Ovary (tissue), 9 donors: ENCODE results near the gene SP3. TPM values are rescaled to one million over a fixed set of nuclear protein-coding genes. Genes with fewer than 3 reads are reported as not detected.

Experiments
- DNase-seq, 5 donors: peaks; one replicate each; pipeline ENCODE4 v3.0.0-alpha.2; 2019 to 2020
- H3K27ac ChIP-seq, 2 donors: fragments of 200-600 bp; one replicate each; pipeline versions ENCODE4 v1.5.1 to v1.8.0; 2019 to 2022
- H3K27me3 ChIP-seq: fragments of 200-600 bp; one replicate; pipeline ENCODE4 v1.8.0; 2022
- H3K36me3 ChIP-seq: fragments of 200-600 bp; sonication (generic); one replicate; pipeline ENCODE4 v1.5.1; 2019
- H3K4me1 ChIP-seq: one replicate; pipeline ENCODE4 v1.8.1; 2013; ENCODE audit warnings: mild to moderate bottlenecking, moderate library complexity; ENCODE audit not compliant: insufficient read depth
- H3K4me3 ChIP-seq: fragments of 200-600 bp; sonication (generic); one replicate; pipeline ENCODE4 v1.5.1; 2017
- H3K9me3 ChIP-seq, 2 donors: fragments of 200-600 bp in 1 of 2; sonication (generic) in 1 of 2; one replicate each; pipeline versions ENCODE4 v1.5.1 to v1.8.1; 2013 to 2019; ENCODE audit warnings: mild to moderate bottlenecking in 1 of 2, moderate library complexity in 1 of 2
- CTCF ChIP-seq, 3 donors: fragments of 450-650 bp in 2 of 3; fragments of 200-600 bp in 1 of 3; IDR thresholded peaks; one replicate each; pipeline versions ENCODE4 v1.5.1 to v1.8.0; 2016 to 2022; ENCODE audit warnings: antibody characterized with exemption in 3 of 3, mild to moderate bottlenecking in 1 of 3
- EP300 ChIP-seq: sonication (generic); formaldehyde crosslinking; IDR thresholded peaks from one replicate; pipeline ENCODE4 v1.6.1; 2017; ENCODE audit warnings: antibody characterized with exemption
- POLR2A ChIP-seq: fragments of 450-650 bp; IDR thresholded peaks from one replicate; pipeline ENCODE4 v1.6.1; 2017; ENCODE audit warnings: antibody characterized with exemption, mild to moderate bottlenecking, moderate library complexity
- WGBS, 3 donors: extraction: QIAGEN DNeasy Blood & Tissue Kit in 1 of 3; methylation state at CpG; one replicate each; pipeline versions ENCODE4 v1.1.5 to v1.1.7; 2013 to 2017; 5-methylcytosine and 5-hydroxymethylcytosine counted together
- intact Hi-C, 4 donors: fragments of 100-400 bp; cut with DNase I; formaldehyde crosslinking; loops; one replicate each; pipeline versions ENCODE4 v1.11.0 to v1.15.1; 2022 to 2023
- polyA plus RNA-seq, 2 donors: library from polyadenylated mRNA; stranded (reverse); fragments of 200-250 nt in 1 of 2; fragments of 350-450 nt in 1 of 2; fragmentation: Illumina TruSeq in 1 of 2; extraction: RNeasy Lipid Tissue Mini Kit (QIAGEN cat#74804) in 1 of 2; gene quantifications; one replicate each; pipeline ENCODE4 v1.2.3, GENCODE V29; 2013 to 2014
- total RNA-seq, 7 donors: library from RNA; depleted of rRNA in 2 of 7; stranded (reverse); fragments of >200 nt in 2 of 7; fragmentation: NEBNext Ultra II Directional in 3 of 7; extraction: Animal tissue kit (Norgen Biotek cat#: 25700) in 3 of 7; gene quantifications; one replicate each; pipeline versions ENCODE4 v1.1.0 to v1.2.4, GENCODE V29; 2016 to 2023
- donor health status: DM: no; HTN: no; CAD: no; lungs with moderate emphysema.
- donor health status: DM: no; HTN: no; CAD: no.
- donor health status: Bipolar disorder and iron deficiency.
- donor health status: DM: yes; HTN: yes; CAD: no.
- donor health status: DM: no; HTN: no; CAD: no.
- donor health status: DM: yes; HTN: yes; CAD: no.

Gene SP3
- total and polyA plus RNA-seq, 9 donors, result 35.4 to 131 (median 88.3) TPM

- no peak overlapping the region for H3K4me3 ChIP-seq
- H3K9me3 ChIP-seq, result no peaks in the 10 kb centered on the region
- no peak for TF ChIP-seq EP300
- no peak for TF ChIP-seq POLR2A
- no peak for TF ChIP-seq CTCF (IDR thresholded peaks at IDR 0.05)
- intact Hi-C loops, result no loop called here
- no peaks in the 10 kb centered on the region for H3K36me3 ChIP-seq
- peaks cover 1% of the 10 kb centered on the region for H3K4me1 ChIP-seq
- H3K27me3 ChIP-seq, result no peaks in the 10 kb centered on the region
- no peak for DNase-seq
- no peak overlapping the region for H3K27ac ChIP-seq
- 30 to 44% (median 39%) methylated on average over 2 of the region's 2 CpGs for WGBS, 3 donors
Observed at GRCh38 chr2:173972165-173972564, 7.0 kb upstream of the SP3 start.

GRCh38 chr2:173970516-173970924 is 5.3 kb upstream of the SP3 start:
- no peaks in the 10 kb centered on the region for H3K27me3 ChIP-seq
- H3K27ac ChIP-seq, result no peak overlapping the region
- peaks cover 5% of the 10 kb centered on the region for H3K4me1 ChIP-seq
- intact Hi-C loops, result no loop called here
- H3K9me3 ChIP-seq, result no peaks in the 10 kb centered on the region
- TF ChIP-seq POLR2A (no peak), EP300 (no peak), CTCF (IDR thresholded peaks at IDR 0.05) (no peak)
- H3K4me3 ChIP-seq, result no peak overlapping the region
- H3K36me3 ChIP-seq, result no peaks in the 10 kb centered on the region
- DNase-seq, result no peak

GRCh38 chr2:173969886-173970285 is 4.7 kb upstream of the SP3 start:
- Histone ChIP-seq H3K4me1 (peaks cover 5% of the 10 kb centered on the region), H3K27ac (no peak overlapping the region), H3K36me3 (no peaks in the 10 kb centered on the region), H3K4me3 (no peak overlapping the region), H3K27me3 (no peaks in the 10 kb centered on the region), H3K9me3 (no peaks in the 10 kb centered on the region)
- intact Hi-C loops, result loop anchor here in 2 of 4 donors (10.0 kb wide), 1 partner anchor 45 kb away; no protein-coding TSS in a partner anchor
- DNase-seq, result no peak
- WGBS, 3 donors, result 49 to 60% (median 60%) methylated on average over 1 of the region's 1 CpG
- no peak for TF ChIP-seq POLR2A
- TF ChIP-seq CTCF (IDR thresholded peaks at IDR 0.05), result no peak
- TF ChIP-seq EP300, result no peak

DNA sequence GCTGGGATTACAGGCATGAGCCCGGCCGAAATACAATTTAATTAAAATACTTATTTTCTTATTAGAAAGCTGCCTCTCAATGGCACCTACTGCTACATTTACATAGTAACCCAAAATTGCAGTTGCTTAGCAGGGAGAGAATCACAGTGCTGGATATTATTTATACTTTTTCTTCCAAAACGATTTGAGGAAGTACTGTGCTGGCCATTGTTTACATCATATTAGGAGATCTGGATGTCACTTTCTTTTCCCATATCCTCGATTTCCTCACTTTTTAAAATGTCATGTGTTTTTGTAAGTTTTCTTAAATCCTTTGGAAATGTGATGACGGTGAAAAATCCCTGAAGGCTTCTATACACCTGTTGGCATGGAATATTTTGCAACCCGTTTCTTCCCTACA is 3.4 kb upstream of the SP3 start:
- Histone ChIP-seq H3K27ac (no peak overlapping the region), H3K27me3 (no peaks in the 10 kb centered on the region), H3K4me1 (peaks cover 5% of the 10 kb centered on the region), H3K4me3 (no peak overlapping the region), H3K36me3 (no peaks in the 10 kb centered on the region), H3K9me3 (no peaks in the 10 kb centered on the region)
- intact Hi-C loops, result loop anchor here in 2 of 4 donors (10.0 kb wide), 1 partner anchor 46 kb away; no protein-coding TSS in a partner anchor
- WGBS, 3 donors, result 73 to 80% (median 77%) methylated on average over 6 of the region's 6 CpGs
- TF ChIP-seq CTCF (IDR thresholded peaks at IDR 0.05), result no peak
- no peak for TF ChIP-seq POLR2A
- TF ChIP-seq EP300, result no peak
- DNase-seq, result no peak
